GM23248 (cell line): ENCODE measurements around the gene GALP.

ENCODE experiments used
- EZH2 ChIP-seq: fragments of 200-600 bp; sonication (generic); IDR thresholded peaks from 2 replicates; pipeline ENCODE4 v1.6.1; 2018; ENCODE audit warnings: antibody characterized with exemption, mild to moderate bottlenecking; ENCODE audit not compliant: insufficient read depth, poor library complexity, severe bottlenecking
- EZH2phosphoT487 ChIP-seq: fragments of 200-600 bp; sonication (generic); IDR thresholded peaks from 2 replicates; pipeline ENCODE4 v1.6.1; 2018; ENCODE audit warnings: antibody characterized with exemption, moderate library complexity, mild to moderate bottlenecking, low read depth; ENCODE audit not compliant: insufficient read depth

DNA sequence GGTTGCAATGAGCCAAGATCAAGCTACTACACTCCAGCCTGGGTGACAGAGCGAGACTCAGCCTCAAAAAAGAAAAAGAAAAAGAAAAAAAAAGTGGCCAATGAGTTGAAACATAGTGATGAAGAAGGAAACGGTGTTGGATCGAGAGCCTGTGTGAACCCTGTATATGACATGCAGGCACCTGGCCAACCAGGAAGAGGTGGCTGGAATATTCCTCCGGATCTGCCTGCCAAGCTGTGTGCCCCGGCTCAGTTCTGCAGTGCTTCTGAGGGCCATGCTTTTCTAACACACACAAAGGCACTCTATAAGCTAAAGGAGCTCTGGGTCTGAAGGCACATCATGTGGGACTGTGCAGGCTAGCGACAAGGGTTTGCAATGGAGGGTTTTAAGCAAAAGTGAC lies 38.4 kb upstream of the GALP start:
- TF ChIP-seq EZH2 (no peak), EZH2phosphoT487 (no peak)
